ENCODE measurements around the gene GTF3C5. TPM values are rescaled to one million over a fixed set of nuclear protein-coding genes. Genes with fewer than 3 reads are reported as not detected.
A peak's percentile ranks its signal among the peaks of the same experiment; 100 is the strongest.
"Not testable (repeated sequence)": the region's sequence is repeated elsewhere in the genome, so short reads cannot be mapped to it uniquely, and the experiment has no call there.

Gene GTF3C5
- total and polyA plus RNA-seq, 8 donors: 25.7 to 85.2 (median 45.4) TPM

- DNase-seq: peak in 1 of 2 donors; percentile 3
- no peaks in the 10 kb centered on the region for H3K27me3 ChIP-seq
- peaks cover 0 to 17% (median 2%) of the 10 kb centered on the region in 4 donors for H3K36me3 ChIP-seq
- no peak overlapping the region for H3K27ac ChIP-seq
- H3K4me1 ChIP-seq: peaks cover 0 to 5% (median 0%) of the 10 kb centered on the region in 4 donors
- no peak overlapping the region for H3K4me3 ChIP-seq
- intact Hi-C loops (cut with DNase I; ENCODE audit: low total_unique reads): no loop called here
- no peaks in the 10 kb centered on the region for H3K9me3 ChIP-seq
- WGBS, 5 donors: 92 to 96% (median 94%) methylated on average over 7 to 33 of the region's 33 CpGs
- TF ChIP-seq POLR2AphosphoS5 (IDR thresholded peaks at IDR 0.05) (no peak), POLR2A (IDR thresholded peaks at IDR 0.05) (no peak), EP300 (IDR thresholded peaks at IDR 0.05) (no peak)
- TF ChIP-seq, protein P1, sequence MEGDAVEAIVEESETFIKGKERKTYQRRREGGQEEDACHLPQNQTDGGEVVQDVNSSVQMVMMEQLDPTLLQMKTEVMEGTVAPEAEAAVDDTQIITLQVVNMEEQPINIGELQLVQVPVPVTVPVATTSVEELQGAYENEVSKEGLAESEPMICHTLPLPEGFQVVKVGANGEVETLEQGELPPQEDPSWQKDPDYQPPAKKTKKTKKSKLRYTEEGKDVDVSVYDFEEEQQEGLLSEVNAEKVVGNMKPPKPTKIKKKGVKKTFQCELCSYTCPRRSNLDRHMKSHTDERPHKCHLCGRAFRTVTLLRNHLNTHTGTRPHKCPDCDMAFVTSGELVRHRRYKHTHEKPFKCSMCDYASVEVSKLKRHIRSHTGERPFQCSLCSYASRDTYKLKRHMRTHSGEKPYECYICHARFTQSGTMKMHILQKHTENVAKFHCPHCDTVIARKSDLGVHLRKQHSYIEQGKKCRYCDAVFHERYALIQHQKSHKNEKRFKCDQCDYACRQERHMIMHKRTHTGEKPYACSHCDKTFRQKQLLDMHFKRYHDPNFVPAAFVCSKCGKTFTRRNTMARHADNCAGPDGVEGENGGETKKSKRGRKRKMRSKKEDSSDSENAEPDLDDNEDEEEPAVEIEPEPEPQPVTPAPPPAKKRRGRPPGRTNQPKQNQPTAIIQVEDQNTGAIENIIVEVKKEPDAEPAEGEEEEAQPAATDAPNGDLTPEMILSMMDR (IDR thresholded peaks at IDR 0.05): no peak
Measured at GRCh38 chr9:133071484-133072150, 40.8 kb downstream of the GTF3C5 start.

DNA sequence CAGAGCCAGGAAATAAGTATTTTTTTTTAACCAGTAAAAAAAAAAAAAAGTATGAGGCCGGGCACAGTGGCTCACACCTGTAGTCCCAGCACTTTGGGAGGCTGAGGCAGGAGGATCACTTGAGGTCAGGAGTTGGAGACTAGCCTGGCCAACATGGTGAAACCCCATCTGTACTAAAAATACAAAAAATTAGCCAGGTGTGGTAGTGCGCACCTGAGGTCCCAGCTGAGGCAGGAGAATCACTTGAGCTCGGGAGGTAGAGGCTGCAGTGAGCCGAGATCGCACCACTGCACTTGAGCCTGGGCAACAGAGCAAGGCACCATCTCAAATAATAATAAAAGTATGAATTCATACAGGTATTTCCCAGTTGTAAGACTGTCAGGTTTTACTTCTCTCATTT lies 41.4 kb downstream of the GTF3C5 start:
- intact Hi-C loops (cut with DNase I; ENCODE audit: low total_unique reads); H3K4me3 ChIP-seq; H3K9me3 ChIP-seq; H3K4me1 ChIP-seq; H3K27me3 ChIP-seq; H3K27ac ChIP-seq: not testable (repeated sequence)
- peak in 1 of 2 donors; percentile 1 for DNase-seq
- 93 to 97% (median 97%) methylated on average over 5 of the region's 5 CpGs for WGBS, 5 donors
- peaks cover 0 to 15% (median 0%) of the 10 kb centered on the region in 4 donors for H3K36me3 ChIP-seq

GRCh38 chr9:133073086-133074014 lies 42.6 kb downstream of the GTF3C5 start:
- intact Hi-C loops (cut with DNase I; ENCODE audit: low total_unique reads): no loop called here
- no peak for DNase-seq
- no peaks in the 10 kb centered on the region for H3K27me3 ChIP-seq
- no peak overlapping the region for H3K27ac ChIP-seq
- H3K9me3 ChIP-seq: no peaks in the 10 kb centered on the region
- no peak for TF ChIP-seq POLR2AphosphoS5 (IDR thresholded peaks at IDR 0.05)
- TF ChIP-seq, protein P1 (IDR thresholded peaks at IDR 0.05): no peak
- no peak for TF ChIP-seq POLR2A (IDR thresholded peaks at IDR 0.05)
- TF ChIP-seq EP300 (IDR thresholded peaks at IDR 0.05): no peak
- no peak overlapping the region for H3K4me3 ChIP-seq
- peaks cover 0 to 6% (median 0%) of the 10 kb centered on the region in 4 donors for H3K36me3 ChIP-seq
- H3K4me1 ChIP-seq: peaks cover 0 to 5% (median 0%) of the 10 kb centered on the region in 4 donors
- WGBS, 5 donors: 74 to 80% (median 77%) methylated on average over 12 of the region's 12 CpGs

DNA sequence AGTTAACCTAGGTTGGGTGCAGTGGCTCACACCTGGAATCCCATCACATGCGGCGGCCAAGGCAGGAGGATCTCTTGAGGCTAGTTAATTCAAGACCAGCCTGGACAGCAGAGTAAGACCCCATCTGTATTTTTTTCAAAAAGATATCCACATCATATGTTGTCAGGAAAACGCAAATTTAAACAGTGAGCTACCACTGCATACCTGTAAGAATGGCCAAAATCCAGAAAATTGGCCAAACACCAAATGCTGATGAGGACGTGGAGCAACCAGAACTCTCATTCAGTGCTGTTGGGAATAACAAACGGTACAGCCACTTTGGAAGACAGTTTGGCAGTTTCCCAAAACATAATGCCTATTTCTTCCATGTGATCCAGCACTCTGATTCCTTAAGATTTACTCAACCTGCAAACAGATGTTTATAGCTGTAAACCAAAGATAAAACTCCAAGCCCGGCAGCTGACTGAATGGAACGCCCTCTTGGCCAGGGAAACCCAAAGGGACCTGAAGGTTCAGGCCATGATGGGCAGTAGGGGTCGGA lies 43.4 kb downstream of the GTF3C5 start:
- peaks cover 0 to 5% (median 0%) of the 10 kb centered on the region in 4 donors for H3K4me1 ChIP-seq
- no peaks in the 10 kb centered on the region for H3K27me3 ChIP-seq
- DNase-seq: no peak
- 45 to 54% (median 51%) methylated on average over 8 of the region's 8 CpGs for WGBS, 5 donors
- H3K9me3 ChIP-seq: no peaks in the 10 kb centered on the region
- intact Hi-C loops (cut with DNase I; ENCODE audit: low total_unique reads): no loop called here
- H3K27ac ChIP-seq: no peak overlapping the region
- H3K4me3 ChIP-seq: no peak overlapping the region
- peaks cover 0 to 6% (median 0%) of the 10 kb centered on the region in 4 donors for H3K36me3 ChIP-seq
- TF ChIP-seq EP300 (IDR thresholded peaks at IDR 0.05) (no peak), POLR2A (IDR thresholded peaks at IDR 0.05) (no peak), POLR2AphosphoS5 (IDR thresholded peaks at IDR 0.05) (no peak)
- TF ChIP-seq, protein P1 (IDR thresholded peaks at IDR 0.05): no peak

Measured in stomach (tissue), 9 donors.